SW 1271 (cell line): Measurements from ENCODE around the gene AKR1A1.
"Not testable (repeated sequence)": the region's sequence is repeated elsewhere in the genome, so short reads cannot be mapped to it uniquely, and the experiment has no call there.

Experiments used
- DNase-seq, 2 experiments: peaks; one replicate each; lab custom pipeline; 2025; lab: John Stamatoyannopoulos, UW

AKR1A1 gene

DNA sequence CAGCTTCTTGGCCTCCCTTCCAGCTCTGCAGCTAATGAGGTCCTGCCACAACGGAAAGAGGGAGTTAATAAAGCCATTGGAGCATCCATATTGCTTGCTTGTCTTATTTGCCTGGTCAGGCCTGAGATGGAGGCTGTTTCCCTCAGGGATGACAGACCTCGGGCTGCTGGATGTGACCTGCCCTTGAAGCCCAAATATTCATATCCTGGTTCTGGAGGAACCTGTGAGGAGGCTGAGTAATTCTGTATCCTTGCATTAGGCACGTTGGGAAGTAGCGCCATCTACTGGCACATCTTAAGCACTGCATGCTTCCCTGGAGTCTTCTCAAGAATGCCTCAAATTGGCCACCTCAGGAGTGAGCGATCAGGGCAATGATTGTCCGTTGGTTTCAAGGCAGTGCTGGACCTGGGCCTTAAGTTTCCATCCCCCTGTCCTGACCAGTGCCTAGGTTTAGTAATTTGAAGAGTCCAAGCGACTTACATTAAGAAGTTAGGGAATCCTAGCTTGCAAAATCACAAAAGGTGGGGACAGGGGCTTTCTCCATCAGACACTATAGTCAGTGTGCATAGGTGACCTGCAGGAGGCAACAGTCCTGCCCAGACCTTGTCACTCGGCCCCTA is 19.4 kb downstream of the AKR1A1 start:
- DNase-seq = peak in 1 of 2 experiments; percentile 49

DNA sequence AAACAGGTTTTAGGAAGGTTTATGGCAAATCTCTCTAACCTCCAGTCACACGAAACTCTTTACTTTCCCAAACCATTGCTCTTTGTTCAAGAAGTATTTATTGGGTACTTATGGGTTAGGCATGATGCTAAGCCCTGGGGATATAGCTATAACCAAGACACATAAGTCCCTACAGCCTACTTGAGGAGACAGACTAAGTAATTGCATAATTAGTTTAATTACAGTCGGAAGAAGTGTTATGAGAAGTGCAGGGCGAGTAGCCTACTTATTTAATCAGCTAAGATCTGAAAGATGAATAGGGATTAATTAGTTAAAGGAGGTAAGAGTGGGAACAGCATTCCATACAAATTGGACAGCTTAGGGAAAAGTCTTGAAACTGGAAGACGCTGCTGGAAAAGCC is 20.0 kb downstream of the AKR1A1 start:
- DNase-seq = no peak

DNA sequence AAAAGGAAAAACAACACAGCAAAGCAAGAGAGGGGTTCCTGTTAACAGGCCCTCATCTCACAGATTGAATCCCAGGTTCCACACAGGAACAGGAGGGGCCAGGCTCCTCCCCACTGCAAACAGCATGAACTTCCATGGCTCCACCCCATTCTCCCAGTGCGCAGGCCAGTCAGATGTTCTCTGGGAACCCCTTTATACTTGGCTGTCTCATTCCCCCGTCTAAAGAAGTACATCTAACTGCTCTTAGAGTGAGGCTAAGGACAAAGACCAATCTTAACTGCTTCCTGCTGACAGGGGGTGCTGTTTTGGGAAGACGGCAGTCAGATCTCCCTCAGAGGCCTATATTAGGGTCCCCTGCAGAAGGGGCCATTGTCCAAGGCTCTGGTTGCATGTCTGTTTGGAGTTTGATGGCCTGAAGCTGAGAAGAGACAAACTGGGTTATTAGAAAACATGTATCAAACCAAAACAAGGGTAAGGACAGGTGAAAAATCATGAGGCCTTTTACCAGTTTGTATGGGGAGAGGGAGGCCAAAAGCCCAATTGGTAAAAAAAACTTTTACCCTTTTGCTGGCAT is 22.7 kb downstream of the AKR1A1 start:
- no peak for DNase-seq

DNA sequence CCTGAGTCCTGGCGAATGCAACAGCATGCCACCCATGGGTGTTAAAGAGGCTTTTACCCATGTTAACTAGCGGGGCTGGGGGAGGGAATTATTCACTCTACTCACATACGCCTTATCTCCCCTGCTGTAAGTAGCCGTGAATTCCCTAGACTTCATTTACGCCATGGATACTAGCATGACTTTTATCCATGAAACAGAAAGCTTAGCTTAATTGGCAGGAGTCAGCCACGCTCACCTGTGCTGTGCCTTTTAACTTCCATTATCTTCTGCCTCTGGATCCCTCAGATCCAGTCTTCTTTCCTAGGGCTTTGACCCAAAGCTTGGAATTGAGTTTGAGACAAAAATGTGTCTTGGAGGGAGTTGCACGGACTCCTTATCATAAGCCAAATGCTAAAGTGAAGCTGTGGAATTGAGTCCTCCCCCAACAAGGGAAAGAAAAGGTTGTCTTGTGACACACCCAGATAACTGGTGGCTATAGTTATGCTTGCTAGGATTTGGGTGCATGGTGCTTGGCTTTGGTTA is 23.5 kb downstream of the AKR1A1 start:
- DNase-seq = no peak

DNA sequence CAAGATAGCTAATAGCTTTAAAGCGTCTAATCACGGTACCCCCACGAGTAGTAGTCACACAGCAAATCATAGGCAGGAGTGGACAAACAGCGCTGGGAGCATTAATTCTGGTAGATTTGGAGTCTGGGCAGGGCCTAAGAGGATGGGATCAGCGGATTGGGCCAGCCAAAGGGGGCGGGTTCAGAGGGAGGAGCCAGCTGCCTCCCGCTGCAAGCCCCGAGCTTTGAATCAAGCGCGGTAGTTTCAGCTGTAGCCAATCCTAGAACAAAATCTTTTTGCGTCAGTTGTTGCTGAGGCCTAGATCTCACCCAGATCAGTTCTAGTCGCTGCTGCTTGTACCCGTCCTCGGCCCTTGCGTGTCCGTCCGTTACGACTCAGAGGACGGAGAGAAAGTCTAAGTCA is 32.6 kb downstream of the AKR1A1 start:
- DNase-seq = peak; percentile 78 to 94

DNA sequence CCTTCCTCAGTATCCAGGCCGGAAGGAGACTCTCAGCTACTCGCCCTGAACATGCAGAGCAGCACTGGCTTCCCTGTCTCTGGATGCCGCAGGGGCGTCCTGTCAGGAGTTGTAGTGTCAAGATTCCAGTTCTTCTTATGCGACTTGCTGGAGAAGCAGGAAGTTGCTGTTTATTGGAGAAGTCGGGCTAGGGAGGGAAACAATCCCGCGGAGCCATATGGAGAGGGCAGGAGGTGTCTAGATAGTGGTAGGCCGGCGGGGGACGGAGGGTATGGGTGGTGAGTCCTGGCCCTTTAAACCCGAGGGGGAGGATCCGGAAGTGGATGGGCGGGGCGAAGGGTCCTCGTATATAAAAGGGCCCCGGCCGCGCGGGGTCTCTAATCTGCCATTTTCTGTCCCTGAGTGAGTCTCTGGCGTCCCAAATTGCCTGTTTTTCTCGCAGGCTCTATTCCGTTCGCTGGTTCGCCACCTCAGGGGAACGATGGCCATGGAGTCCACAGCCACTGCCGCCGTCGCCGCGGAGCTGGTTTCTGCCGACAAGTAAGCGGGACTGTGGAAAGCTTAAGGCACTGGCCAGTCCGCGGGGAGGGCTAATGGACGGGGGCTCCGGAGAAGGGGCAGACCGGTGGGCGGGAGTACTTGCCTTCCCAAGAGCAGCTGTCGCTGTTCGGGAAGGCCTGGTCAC is 33.2 kb downstream of the AKR1A1 start, which contains the start of gene NASP:
Gene NASP, plus strand, starts transcription at position 376 of the 685 bp plus-strand sequence. Its CDS starts 106 bp downstream, at position 482.
- DNase-seq = peak in 1 of 2 experiments; percentile 78

DNA sequence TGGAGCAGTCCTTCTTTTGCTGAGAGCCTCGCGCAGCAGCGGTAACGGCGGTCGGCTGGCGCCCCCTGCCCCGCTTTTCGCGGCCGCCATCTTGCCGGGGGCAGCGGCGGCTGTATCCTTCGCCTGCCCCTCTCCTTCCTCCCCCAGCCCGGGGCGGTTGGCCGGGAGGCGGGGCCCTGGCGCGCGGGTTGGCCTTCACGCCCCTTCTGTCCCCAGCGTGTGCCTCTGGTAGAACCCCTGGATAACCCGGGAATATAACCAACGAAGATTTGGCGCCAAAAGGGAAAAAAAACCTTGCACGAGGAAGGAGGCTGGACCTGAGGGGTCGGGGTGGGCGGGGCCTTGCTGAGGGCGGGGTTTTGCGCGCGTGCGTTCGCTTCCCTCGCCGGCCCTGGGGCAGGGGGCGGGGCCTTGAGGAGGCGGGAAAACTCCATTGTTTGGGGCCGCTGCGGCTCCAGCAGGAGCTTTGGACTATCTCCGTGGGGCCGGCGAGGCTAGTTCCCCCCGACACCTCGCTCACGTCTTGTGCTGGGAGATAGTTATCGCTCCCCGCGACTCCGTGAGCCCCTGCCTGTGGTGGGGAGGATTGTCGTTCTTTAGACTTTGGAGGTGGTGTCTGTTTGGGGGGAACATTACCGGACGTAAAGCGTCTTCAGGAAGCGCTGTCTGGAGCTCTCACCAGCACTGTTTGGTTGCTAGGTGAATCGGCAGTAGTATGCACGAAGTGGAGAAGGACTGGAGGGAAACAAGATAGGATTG is 33.9 kb downstream of the AKR1A1 start:
- peak; percentile 45 to 74 for DNase-seq

DNA sequence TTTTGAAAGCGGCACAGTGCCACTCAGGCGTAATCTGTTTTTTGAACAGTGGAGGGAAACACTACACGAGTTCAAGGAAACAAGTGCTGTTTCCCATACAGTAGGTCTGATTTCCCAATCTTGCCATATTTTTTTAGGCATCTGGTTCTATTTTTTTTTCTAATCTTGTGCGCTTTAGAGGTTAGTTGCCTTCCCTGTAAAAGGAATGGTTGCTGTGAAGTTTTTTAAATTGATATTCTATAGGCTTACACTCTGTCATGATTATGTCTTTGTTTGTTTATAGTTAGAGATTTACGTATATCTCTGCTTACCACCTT is 34.4 kb downstream of the AKR1A1 start:
- no peak for DNase-seq

DNA sequence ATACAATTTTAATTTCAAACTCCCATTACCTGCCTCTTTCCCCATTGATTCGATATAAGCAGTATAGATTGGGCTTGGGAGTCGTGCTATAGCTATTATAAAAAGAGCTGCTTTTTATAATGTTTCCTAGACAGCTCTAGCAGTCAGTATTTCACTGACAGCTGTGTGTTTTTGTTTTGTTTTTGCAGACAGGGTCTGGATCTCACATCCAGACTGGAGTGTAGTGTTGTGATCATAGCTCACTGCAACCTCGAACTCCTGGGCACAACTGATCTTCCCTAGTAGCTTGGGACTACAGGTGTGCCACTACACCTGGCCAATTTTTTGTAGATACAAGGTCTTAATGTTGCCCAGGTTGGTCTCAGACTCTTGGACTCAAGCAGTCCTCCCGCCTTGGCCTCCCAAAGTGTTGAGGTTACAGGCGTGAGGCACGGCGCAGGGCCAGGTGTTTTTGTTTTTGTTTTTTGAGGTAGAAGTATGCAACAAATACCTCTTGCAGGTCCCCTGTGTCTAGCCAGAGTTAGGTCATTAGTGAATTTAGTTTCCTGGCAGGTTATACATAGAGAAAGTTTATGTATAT is 35.0 kb downstream of the AKR1A1 start:
- DNase-seq = no peak

DNA sequence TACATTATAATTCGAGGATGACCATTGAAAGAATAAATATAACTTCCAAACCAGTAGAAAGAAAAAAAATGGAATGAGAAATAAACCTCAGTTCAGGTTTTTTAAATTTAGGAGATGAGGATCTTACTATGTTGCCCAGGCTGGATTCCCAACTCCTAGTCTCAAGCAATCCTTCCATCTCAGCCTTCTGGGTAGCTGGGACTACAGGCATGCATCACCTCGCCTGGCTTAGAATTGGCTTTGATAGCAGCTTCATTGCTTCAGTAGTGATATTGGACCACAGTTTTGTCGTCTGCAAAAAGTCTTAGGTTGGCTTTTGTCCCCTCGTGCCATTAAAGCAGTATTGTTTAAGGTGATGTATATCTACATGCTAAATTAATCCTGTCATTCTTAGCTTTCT is 36.1 kb downstream of the AKR1A1 start:
- DNase-seq = no peak

DNA sequence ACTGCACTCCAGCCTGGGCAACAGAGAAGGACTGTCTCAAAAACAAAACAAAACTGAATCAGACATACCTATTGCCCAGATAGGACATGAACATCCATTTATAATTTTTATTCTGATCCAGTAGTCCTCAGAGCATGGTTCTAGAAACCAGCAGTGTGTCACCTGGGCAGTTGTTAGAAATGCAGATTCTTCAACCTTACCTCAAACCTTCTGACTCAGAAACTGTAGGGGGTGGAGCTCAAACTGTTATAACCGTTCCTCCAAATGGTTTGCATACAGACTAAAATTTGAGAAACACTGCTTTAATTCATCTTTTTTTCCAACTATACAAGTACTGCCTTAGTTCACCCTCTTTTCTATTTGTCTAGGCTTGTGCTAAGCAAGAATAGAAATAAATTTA is 39.2 kb downstream of the AKR1A1 start:
- no peak for DNase-seq

DNA sequence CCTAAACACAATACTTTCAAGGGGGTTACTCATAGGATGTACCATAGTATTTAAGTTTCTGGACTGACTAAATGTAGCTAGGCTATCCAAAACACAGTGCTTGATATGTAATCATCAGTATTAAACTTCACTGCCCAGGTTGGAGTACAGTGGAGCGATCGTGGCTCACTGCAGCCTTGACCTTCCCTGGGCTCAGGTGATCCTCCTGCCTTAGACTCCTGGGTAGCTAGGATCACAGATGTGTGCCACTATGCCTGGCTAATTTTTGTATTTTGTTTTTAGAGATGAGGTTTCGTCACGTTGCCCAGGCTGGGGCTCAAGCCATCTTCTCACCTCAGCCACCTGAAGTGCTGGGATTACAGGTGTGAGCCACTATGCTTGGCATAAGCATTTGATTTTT is 43.8 kb downstream of the AKR1A1 start:
- DNase-seq = no peak

DNA sequence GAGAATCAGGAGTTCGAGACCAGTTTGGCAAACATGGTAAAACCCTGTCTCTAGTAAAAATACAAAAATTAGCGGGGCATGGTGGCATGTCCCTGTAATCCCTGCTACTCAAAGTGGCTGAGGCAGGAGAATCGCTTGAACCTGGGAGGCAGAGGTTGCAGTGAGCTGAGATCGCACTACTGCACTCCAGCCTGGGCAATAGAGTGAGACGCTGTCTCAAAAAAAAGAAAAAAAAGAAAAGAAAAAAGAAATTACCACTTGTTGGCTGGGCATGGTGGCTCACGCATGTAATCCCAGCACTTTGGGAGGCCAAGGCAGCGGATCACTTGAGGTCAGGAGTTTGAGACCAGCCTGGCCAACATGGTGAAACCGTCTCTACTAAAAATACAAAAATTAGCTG is 46.1 kb downstream of the AKR1A1 start:
- DNase-seq = not testable (repeated sequence)

DNA sequence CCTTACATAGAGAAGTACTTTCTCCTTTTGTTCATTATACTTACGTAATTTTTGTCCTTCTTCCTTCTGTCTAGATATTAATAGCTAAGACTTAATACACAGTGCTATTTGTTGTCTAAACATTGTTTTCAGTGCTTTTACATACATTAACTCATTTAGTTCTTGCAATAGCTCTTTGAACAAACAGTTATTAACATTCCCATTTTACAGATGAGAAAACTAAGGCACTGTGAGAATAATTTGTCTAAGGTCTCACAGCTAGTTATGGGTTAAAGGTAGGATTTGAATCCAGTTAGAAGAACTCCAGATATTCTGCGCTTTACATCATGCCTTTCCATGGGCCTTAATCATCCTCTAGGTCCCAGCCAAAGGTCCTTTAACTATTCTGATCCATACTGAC is 53.6 kb downstream of the AKR1A1 start:
- DNase-seq = no peak

DNA sequence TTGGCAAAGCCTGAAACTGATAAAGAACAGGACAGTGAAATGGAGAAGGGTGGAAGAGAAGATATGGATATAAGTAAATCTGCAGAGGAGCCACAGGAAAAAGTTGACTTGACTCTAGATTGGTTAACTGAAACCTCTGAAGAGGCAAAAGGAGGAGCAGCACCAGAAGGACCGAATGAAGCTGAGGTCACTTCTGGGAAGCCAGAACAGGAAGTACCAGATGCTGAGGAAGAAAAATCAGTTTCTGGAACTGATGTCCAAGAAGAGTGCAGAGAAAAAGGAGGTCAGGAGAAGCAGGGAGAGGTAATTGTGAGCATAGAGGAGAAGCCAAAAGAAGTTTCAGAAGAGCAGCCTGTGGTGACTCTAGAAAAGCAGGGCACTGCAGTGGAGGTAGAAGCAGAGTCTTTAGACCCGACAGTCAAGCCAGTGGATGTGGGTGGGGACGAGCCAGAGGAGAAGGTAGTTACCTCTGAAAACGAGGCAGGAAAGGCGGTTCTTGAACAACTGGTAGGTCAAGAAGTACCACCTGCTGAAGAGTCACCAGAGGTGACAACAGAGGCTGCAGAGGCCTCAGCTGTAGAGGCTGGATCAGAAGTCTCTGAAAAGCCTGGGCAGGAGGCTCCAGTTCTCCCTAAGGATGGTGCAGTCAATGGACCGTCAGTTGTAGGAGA is 56.9 kb downstream of the AKR1A1 start:
- no peak for DNase-seq

DNA sequence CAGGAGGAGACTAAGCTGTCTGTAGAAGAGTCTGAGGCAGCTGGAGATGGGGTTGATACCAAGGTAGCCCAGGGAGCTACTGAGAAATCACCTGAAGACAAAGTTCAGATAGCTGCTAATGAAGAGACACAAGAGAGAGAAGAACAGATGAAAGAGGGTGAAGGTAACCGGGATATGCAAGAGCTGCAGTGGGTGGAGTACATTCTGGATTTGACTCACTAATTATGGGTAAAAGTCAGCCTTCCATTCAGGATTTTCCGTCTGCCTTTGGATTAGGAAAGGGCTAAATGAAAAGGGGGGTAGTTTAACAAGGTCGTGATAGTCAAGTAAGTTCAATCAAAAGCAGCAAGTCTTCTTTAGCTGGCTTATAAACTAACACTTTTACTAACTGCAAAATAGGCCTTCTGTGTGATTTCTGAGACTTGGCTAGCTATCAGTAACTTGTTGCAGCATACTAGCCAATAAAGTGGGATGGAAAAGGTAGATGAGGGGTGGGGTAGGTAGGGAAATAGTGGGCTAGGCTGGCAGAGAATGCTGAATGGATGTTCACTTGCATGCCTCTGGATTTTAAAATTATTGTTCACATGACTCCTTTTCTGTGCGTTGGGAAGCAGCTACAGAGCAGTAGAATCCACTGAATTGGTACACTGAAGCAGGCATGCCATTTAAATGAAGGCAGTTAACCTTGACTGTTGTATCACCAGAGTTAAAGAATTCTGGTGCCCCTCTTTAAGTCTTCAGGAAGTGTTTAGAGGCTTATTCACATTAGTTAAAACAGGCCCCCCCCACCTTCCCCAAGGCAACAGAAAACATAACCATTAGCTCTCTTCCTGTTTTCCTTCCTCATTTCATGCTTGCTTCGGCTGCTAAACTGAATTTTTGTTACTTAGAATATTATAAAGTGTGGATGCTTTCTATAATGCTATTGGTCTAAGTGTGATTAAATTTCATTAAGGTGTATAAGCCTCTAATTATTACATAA is 57.8 kb downstream of the AKR1A1 start:
- no peak for DNase-seq

DNA sequence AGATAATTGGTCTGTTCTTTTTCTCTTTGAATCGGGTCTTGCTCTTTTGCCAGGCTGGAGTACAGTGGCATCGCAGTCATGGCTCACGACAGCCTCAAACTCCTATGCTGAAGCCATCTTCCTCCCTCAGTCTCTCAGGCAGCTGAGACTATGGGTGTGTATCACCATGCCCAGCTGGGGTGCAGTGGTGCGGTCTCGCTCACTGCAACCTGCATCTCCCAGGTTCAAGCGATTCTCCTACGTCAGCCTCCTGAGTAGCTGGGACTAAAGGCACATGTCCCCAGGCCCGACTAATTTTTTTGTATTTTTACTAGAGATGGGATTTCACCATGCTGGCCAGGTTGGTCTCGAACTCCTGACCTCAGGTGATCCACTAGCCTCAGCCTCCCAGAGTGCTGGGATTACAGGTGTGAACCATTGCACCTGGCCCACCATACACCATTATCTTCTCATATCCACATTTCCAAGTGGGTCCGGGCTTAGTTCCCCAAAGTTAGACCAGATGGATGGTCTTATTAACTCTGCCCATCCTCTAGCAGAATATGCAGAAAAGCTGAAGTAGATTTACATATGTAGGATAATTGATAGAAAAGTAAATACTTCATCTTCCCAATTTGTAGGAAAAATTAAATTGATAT is 60.1 kb downstream of the AKR1A1 start:
- DNase-seq = no peak

DNA sequence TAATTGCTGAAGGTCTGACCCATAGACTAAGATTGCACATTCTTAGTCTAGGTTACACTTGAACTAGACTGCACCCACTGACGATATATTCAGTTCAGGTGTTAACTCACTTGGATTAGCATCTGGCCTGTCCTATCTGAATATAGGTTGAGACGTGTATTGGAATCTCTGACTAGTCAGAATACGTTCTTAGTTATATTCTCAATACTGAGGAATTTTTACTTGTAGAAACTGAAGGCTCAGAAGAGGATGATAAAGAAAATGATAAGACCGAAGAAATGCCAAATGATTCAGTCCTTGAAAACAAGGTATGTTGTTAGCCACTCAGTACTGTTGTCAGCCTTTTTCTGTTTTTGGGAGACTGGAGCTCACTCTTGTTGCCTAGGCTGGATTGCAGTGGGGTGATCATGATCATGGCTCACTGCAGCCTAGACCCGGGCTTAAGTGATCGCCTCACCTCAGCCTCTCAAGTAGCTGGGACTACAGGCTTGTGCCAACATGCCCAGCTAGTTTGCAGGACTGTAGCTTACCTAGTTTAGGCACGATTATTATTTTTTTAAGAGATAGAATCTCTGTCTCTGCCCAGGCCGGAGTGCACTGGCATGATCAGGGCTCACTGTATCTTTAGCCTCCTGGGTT is 62.4 kb downstream of the AKR1A1 start:
- no peak for DNase-seq

DNA sequence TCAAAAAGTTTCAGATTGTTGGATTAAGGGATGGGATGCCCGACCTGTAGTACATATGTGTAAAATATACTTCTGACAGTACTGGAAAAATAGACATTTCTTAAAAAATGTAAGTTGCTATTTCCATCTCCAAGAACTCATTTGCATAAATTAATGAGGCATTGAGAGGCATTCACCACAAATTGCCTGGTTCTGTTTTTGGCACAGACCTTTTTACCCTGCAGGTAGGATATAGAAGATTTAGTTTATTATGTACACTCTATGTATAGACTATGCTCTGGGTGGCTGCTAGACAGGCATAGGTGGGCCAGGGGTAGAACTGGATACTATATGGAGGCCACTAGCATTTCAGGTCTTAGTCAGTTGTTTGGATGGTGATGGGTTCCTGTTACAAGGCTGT is 65.3 kb downstream of the AKR1A1 start:
- DNase-seq = no peak

DNA sequence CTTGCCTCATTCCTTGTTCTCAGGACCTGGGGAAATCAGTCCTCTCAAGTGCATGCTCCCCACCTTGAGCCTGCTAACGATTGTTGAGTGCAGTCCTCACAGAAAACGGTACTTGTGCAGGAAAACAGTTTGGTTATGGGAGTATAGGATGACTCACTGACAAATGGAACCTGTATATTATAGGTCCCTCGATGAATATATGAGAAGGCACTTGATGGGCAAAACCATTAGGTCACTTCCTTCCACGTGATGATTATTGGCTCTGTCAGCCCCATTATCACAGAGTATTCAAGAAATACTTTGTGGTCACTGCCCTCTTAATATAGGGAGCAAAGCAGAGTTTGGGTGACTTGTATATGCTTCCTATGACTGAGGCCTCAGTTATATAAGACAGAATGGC is 67.0 kb downstream of the AKR1A1 start:
- no peak for DNase-seq
